ENCODE results near the gene HECW1.

The HECW1 gene

DNA sequence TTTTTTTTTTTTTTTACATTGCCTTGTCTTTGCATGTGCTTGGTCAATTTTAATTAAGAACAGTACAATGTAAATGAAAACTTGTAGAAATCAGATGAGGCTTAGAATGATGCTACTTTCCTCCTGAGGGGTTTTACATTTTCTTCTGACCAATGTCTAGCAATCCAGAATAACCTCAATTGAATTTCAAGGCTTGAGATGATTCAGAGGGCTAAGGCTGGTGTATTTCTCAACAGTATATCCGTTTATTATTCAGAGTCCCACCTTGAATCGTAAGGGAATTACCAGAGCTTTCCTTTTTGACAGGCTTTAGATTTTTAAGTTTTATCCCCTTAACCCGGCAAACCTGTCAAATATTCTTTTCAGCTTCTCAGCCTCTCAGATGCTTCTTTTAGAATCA is 239.2 kb downstream of the HECW1 start:
- no peak for TF ChIP-seq SPI1 (IDR thresholded peaks at IDR 0.05; ENCODE audit: low read depth, low read length)
- no peak for TF ChIP-seq POU2F2 (IDR thresholded peaks at IDR 0.05; ENCODE audit: low read depth, low read length)
- TF ChIP-seq PAX5 (IDR thresholded peaks at IDR 0.05; ENCODE audit: insufficient read depth, low read length, severe bottlenecking) = no peak
- TF ChIP-seq POLR2A (IDR thresholded peaks at IDR 0.05; ENCODE audit: low read depth, low read length) = no peak
- no peak for TF ChIP-seq TAF1 (IDR thresholded peaks at IDR 0.05; ENCODE audit: low read depth, low read length)
- no peak for TF ChIP-seq POLR2AphosphoS5 (IDR thresholded peaks at IDR 0.05; ENCODE audit: low read depth, low read length)

DNA sequence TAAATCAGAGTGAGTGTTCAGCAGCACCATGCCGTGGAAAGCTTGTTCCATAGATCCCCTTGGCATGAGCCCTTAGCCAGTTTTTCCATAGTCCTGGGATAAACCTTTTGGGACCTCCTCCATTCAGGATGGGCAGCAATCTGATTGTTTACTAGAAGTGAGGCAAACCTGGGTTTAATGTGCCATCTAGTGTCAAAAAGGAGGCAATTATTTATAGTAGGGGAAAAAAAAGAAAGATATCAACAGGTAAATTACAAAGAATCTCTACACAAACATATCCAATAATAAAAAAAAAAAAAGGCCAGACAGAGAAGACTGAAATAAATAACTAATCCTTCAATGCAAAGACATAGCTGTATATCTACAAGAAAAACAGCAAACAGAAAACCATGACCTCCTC is 241.5 kb downstream of the HECW1 start:
- DNase-seq (ENCODE audit: insufficient read length, low spot score) (no peak), FAIRE-seq (no peak)

More for the DNA sequence above, 239.2 kb downstream of the HECW1 start:
- FAIRE-seq = no peak
- no peak for DNase-seq (ENCODE audit: insufficient read length, low spot score)

DNA sequence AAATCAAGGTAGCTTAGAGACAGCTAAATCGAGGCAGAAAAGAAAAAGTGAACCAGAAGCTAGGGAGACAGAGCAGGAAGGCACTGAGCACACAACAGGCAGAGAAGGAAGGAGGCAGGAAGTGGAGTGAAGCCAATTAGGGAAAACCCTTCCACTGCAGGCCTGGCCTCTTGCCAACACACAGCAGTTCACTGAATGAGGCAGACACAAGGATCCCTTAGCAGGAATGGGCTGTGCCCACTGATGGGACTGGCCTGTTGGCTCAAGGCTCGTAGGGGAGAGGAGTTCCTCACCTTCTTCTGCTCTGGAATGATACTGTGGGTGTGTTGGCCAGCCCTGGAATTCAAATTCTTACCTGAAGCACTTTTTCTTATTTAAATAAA is 250.2 kb downstream of the HECW1 start:
- FAIRE-seq = no peak
- DNase-seq (ENCODE audit: insufficient read length, low spot score) = no peak
- no peak for TF ChIP-seq POLR2A (IDR thresholded peaks at IDR 0.05; ENCODE audit: low read depth, low read length)
- no peak for TF ChIP-seq SPI1 (IDR thresholded peaks at IDR 0.05; ENCODE audit: low read depth, low read length)
- no peak for TF ChIP-seq TAF1 (IDR thresholded peaks at IDR 0.05; ENCODE audit: low read depth, low read length)
- no peak for TF ChIP-seq POLR2AphosphoS5 (IDR thresholded peaks at IDR 0.05; ENCODE audit: low read depth, low read length)
- no peak for TF ChIP-seq POU2F2 (IDR thresholded peaks at IDR 0.05; ENCODE audit: low read depth, low read length)
- TF ChIP-seq PAX5 (IDR thresholded peaks at IDR 0.05; ENCODE audit: insufficient read depth, low read length, severe bottlenecking) = no peak

More for the DNA sequence above, 241.5 kb downstream of the HECW1 start:
- no peak for TF ChIP-seq POLR2AphosphoS5 (IDR thresholded peaks at IDR 0.05; ENCODE audit: low read depth, low read length)
- no peak for TF ChIP-seq SPI1 (IDR thresholded peaks at IDR 0.05; ENCODE audit: low read depth, low read length)
- no peak for TF ChIP-seq POLR2A (IDR thresholded peaks at IDR 0.05; ENCODE audit: low read depth, low read length)
- no peak for TF ChIP-seq PAX5 (IDR thresholded peaks at IDR 0.05; ENCODE audit: insufficient read depth, low read length, severe bottlenecking)
- TF ChIP-seq TAF1 (IDR thresholded peaks at IDR 0.05; ENCODE audit: low read depth, low read length) = no peak

DNA sequence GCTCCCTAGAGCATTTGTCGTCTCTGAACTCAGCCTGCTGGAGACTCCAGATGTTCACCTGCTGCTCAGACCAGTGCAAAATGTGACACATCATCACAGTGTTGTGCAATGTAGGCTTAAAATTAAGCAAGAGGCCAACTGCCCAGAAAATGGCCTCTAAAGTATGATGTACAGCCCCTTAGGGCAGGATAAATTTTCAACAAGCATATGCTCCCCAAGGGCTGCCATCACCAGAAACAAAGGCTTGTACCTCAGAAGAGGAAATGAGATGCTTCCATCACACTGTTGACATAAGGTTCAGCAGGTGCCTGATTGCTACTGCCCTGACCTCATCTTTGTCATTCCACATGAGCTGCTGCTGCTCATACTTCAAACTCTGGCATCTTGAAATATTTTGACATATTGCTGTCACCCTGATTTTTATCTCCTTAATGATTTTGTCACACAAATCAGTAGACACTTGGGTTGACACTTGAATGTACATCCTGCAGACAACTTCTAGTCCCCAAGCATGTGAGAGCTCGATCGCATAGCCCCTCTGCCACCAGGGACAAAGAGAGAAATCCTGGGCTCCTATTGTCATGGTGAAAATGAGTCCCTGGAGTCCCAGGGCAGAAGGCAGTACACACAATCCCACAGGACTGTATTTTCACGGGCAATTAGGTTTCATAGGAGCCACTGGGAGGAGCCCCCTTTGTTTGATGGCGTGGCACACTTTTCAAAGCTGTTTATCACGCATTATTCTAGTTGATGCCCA is 250.8 kb downstream of the HECW1 start:
- FAIRE-seq = no peak
- DNase-seq (ENCODE audit: insufficient read length, low spot score) = no peak
- peak; percentile 37; the same call in 1 of the 2 replicates for TF ChIP-seq SPI1 (IDR thresholded peaks at IDR 0.05; ENCODE audit: low read depth, low read length)
- no peak for TF ChIP-seq TAF1 (IDR thresholded peaks at IDR 0.05; ENCODE audit: low read depth, low read length)

DNA sequence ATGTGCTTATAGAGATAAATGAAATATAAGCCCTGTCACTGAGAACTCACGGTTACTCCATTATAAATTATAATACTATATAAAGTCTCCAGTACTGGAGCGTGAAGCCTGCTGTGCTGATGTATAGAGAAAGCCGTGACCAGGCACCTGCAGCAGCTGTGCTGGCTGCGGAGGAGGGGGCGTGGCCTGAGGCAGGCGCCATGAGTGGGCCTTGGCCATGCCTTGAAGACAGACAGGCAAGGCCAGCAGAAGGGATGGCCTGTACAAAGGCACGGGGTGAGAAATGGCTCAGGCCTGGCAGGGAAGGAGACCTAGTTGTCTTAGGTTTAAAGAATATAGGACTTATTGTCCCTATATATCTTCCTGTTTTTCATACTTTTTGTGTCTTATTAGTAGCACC is 251.9 kb downstream of the HECW1 start:
- DNase-seq (ENCODE audit: insufficient read length, low spot score) = no peak
- FAIRE-seq = no peak
- TF ChIP-seq POLR2AphosphoS5 (IDR thresholded peaks at IDR 0.05; ENCODE audit: low read depth, low read length) (no peak), TAF1 (IDR thresholded peaks at IDR 0.05; ENCODE audit: low read depth, low read length) (no peak), PAX5 (IDR thresholded peaks at IDR 0.05; ENCODE audit: insufficient read depth, low read length, severe bottlenecking) (no peak), SPI1 (IDR thresholded peaks at IDR 0.05; ENCODE audit: low read depth, low read length) (no peak), POU2F2 (IDR thresholded peaks at IDR 0.05; ENCODE audit: low read depth, low read length) (no peak), POLR2A (IDR thresholded peaks at IDR 0.05; ENCODE audit: low read depth, low read length) (no peak)

DNA sequence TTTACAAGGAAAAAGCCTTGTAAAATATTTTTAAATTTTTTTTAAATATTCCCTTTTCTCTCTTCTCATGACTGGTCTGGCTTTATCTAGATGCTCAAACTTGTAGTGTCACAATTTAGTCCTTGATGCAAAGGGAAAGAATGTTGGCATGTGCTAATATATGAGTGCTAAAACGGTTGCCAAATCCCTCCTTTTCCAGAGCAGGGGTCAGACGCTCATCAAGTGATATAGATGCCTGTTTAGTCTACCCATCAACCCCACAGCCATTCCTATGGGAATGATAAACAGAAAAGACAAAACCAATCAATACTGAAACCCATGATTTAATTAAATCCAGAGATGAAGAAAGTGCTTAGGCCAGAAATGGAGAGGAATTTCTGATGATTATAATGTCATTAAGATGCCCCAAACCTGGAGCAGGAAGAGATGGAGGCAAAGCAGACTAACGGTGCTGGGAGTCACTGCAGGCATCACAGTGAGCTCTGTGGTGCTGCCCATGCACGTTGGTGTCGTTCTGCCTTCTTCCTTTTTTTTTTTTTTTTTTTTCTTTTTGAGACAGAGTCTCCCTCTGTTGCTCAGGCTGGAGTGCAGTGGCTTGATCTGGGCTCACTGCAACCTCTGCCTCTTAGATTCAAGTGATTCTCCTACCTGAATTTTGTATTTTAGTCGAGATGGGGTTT is 260.4 kb downstream of the HECW1 start:
- FAIRE-seq = no peak
- DNase-seq (ENCODE audit: insufficient read length, low spot score) = no peak
- TF ChIP-seq POU2F2 (IDR thresholded peaks at IDR 0.05; ENCODE audit: low read depth, low read length) = no peak
- no peak for TF ChIP-seq SPI1 (IDR thresholded peaks at IDR 0.05; ENCODE audit: low read depth, low read length)
- no peak for TF ChIP-seq POLR2AphosphoS5 (IDR thresholded peaks at IDR 0.05; ENCODE audit: low read depth, low read length)
- TF ChIP-seq PAX5 (IDR thresholded peaks at IDR 0.05; ENCODE audit: insufficient read depth, low read length, severe bottlenecking) = no peak
- TF ChIP-seq TAF1 (IDR thresholded peaks at IDR 0.05; ENCODE audit: low read depth, low read length) = no peak
- no peak for TF ChIP-seq POLR2A (IDR thresholded peaks at IDR 0.05; ENCODE audit: low read depth, low read length)

DNA sequence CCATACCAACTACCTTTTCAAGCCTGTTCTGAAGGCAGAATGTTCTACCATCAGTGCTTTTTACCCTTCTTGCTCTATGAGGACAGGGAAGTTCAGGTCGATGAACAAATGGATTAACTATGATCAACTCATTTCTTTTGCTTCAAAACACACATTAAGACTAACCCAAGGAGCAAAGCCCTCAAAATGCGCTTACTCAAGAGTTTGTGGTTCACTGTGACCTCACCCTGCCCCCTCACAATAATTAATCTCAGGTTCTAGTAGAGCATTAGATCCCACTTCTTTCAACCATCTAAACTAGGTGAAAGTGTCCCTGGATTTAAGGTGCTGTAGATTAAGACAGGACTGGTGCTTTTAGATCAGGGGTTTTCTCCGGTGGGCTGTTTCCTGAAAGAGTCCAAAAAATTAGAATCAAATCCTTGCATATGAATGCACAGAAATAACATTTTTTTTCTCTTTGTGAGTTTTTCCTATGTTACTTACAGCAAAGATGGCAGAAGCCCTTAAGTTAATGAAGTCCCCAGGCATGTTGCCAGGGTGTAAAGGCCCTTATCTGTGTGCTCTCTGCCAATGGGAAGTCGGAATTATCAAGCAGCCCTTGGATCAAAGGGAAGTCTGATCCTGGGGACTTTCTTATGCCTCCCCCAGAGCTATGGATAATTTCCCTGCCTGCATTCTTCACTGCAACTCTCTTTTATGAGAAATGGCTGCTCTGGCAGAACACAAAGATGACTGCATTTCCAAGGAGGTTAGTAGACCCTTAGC is 264.9 kb downstream of the HECW1 start:
- DNase-seq (ENCODE audit: insufficient read length, low spot score) = no peak
- no peak for FAIRE-seq
- no peak for TF ChIP-seq SPI1 (IDR thresholded peaks at IDR 0.05; ENCODE audit: low read depth, low read length)
- no peak for TF ChIP-seq TAF1 (IDR thresholded peaks at IDR 0.05; ENCODE audit: low read depth, low read length)
- no peak for TF ChIP-seq POLR2AphosphoS5 (IDR thresholded peaks at IDR 0.05; ENCODE audit: low read depth, low read length)
- TF ChIP-seq POLR2A (IDR thresholded peaks at IDR 0.05; ENCODE audit: low read depth, low read length) = no peak
- no peak for TF ChIP-seq PAX5 (IDR thresholded peaks at IDR 0.05; ENCODE audit: insufficient read depth, low read length, severe bottlenecking)
- no peak for TF ChIP-seq POU2F2 (IDR thresholded peaks at IDR 0.05; ENCODE audit: low read depth, low read length)

DNA sequence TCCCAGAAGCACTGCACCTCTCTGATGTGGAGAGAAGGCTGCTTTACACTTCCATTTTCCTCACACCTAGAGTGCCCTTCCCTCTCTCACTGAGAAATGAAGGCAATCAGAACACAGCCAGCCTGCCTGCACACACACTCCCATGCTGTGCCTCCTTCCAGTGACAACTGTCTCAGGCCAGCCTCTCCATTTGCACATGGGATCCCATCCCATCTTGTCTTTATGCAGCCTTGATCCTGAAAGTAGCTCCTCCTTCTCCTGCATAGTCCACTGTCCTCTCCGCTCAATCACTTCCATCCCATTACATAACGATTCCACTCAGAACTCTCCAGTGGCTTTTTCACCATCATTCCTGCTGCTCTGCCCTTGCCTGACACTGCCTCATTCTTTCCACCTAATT is 266.8 kb downstream of the HECW1 start:
- TF ChIP-seq PAX5 (IDR thresholded peaks at IDR 0.05; ENCODE audit: insufficient read depth, low read length, severe bottlenecking) (no peak), POLR2AphosphoS5 (IDR thresholded peaks at IDR 0.05; ENCODE audit: low read depth, low read length) (no peak), POU2F2 (IDR thresholded peaks at IDR 0.05; ENCODE audit: low read depth, low read length) (no peak)
- FAIRE-seq (no peak), DNase-seq (ENCODE audit: insufficient read length, low spot score) (no peak)

DNA sequence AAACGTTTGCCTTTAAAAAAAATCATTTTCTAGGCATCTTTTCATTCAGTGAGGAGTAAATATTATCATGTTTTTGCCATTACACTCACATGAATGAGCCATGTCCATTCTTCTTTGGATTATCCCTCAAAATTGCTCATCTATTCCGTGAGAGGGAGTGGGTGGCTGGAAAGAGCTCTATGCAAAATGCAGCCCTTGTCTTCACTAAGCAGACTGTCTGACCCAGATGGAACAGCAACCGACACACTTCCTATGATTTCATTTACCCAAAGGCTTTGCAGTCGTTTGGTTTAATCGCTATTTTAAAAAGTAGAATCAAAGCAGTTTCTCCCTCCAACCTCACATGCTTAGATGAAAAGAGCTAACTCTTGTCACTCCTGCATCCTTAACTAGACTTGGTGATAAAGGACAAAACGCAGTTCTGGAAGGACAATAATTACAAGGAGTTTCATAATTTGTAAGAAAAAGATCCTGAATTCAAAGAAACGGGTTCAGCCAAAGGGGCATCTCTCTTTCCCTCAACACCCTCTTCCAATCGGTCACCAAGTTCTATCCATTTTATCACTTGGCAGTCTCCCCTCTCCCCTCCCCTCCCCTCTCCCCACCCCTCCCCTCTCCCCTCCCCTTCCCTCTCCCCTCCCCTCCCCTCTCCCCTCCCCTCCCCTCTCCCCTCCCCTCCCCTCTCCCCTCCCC is 272.3 kb downstream of the HECW1 start:
- no peak for TF ChIP-seq POLR2AphosphoS5 (IDR thresholded peaks at IDR 0.05; ENCODE audit: low read depth, low read length)
- TF ChIP-seq TAF1 (IDR thresholded peaks at IDR 0.05; ENCODE audit: low read depth, low read length) = no peak
- no peak for TF ChIP-seq POLR2A (IDR thresholded peaks at IDR 0.05; ENCODE audit: low read depth, low read length)
- no peak for TF ChIP-seq PAX5 (IDR thresholded peaks at IDR 0.05; ENCODE audit: insufficient read depth, low read length, severe bottlenecking)
- no peak for TF ChIP-seq POU2F2 (IDR thresholded peaks at IDR 0.05; ENCODE audit: low read depth, low read length)
- no peak for TF ChIP-seq SPI1 (IDR thresholded peaks at IDR 0.05; ENCODE audit: low read depth, low read length)
- no peak for DNase-seq (ENCODE audit: insufficient read length, low spot score)
- FAIRE-seq = no peak

All from GM12891 (cell line).